ENCODE results near the gene SMARCC2. TPM values are rescaled to one million over a fixed set of nuclear protein-coding genes. Genes with fewer than 3 reads are reported as not detected.

The SMARCC2 gene
- total and polyA plus RNA-seq, 2 of the 13 experiments (the other 11 are each of a cell fraction or from before 2014, with no cell fraction given), result 21.3 to 24.1 TPM

- TF ChIP-seq ZNF430 (CRISPR knock-in tag; IDR thresholded peaks at IDR 0.05) (no peak), ZNF800 (CRISPR knock-in tag; IDR thresholded peaks at IDR 0.05) (peak; percentile 81), POGK (CRISPR knock-in tag; conservative IDR thresholded peaks at IDR 0.05) (0 out of 2 replicates have a peak, but pooled peaks have one; percentile 44), TFDP1 (CRISPR knock-in tag; IDR thresholded peaks at IDR 0.05; ENCODE audit: borderline replicate concordance) (peak; percentile 47; the same call in 1 of the 2 replicates), NRL (CRISPR knock-in tag; IDR thresholded peaks at IDR 0.05; ENCODE audit: borderline replicate concordance) (peak; percentile 74; the same call in 1 of the 2 replicates), ZNF747 (CRISPR knock-in tag; IDR thresholded peaks at IDR 0.05; ENCODE audit: borderline replicate concordance) (0 out of 2 replicates have a peak, but pooled peaks have one; percentile 27), KLF13 (CRISPR knock-in tag; IDR thresholded peaks at IDR 0.05) (no peak), ZNF564 (CRISPR knock-in tag; IDR thresholded peaks at IDR 0.05) (no peak; the same call in 1 of the 2 replicates), HOXA3 (CRISPR knock-in tag; IDR thresholded peaks at IDR 0.05) (peak; percentile 49; the same call in 1 of the 2 replicates), NR2C2 (CRISPR knock-in tag; IDR thresholded peaks at IDR 0.05; ENCODE audit: borderline replicate concordance) (peak; percentile 77), NFIC (IDR thresholded peaks at IDR 0.05; ENCODE audit: low read length) (no peak), MTA1 (CRISPR knock-in tag; IDR thresholded peaks at IDR 0.05; ENCODE audit: borderline replicate concordance) (no peak), TBX3 (IDR thresholded peaks at IDR 0.05; ENCODE audit: borderline replicate concordance) (no peak), EHMT2 (IDR thresholded peaks at IDR 0.05; ENCODE audit: borderline replicate concordance, low read depth, low read length) (no peak), ZNF282 (IDR thresholded peaks at IDR 0.05; ENCODE audit: partially characterized antibody) (no peak), TP53 (CRISPR knock-in tag; conservative IDR thresholded peaks at IDR 0.05) (0 out of 2 replicates have a peak, but pooled peaks have one; percentile 32), ATF5 (CRISPR knock-in tag; IDR thresholded peaks at IDR 0.05; ENCODE audit: low read depth) (peak; percentile 94), HNF1B (CRISPR knock-in tag; IDR thresholded peaks at IDR 0.05) (peak; percentile 70), SCMH1 (CRISPR knock-in tag; IDR thresholded peaks at IDR 0.05; ENCODE audit: borderline replicate concordance) (no peak), PHF8 (CRISPR knock-in tag; IDR thresholded peaks at IDR 0.05) (peak; percentile 85)
Observed at GRCh38 chr12:56221757-56222530, 32.7 kb upstream of the SMARCC2 start, which contains the start of gene RNF41 (continued).
